ENCODE results near the gene FUT6. TPM values are rescaled to one million over a fixed set of nuclear protein-coding genes. Genes with fewer than 3 reads are reported as not detected.

FUT6 gene
- total RNA-seq, 2 experiments from 2014 or later = not detected

DNA sequence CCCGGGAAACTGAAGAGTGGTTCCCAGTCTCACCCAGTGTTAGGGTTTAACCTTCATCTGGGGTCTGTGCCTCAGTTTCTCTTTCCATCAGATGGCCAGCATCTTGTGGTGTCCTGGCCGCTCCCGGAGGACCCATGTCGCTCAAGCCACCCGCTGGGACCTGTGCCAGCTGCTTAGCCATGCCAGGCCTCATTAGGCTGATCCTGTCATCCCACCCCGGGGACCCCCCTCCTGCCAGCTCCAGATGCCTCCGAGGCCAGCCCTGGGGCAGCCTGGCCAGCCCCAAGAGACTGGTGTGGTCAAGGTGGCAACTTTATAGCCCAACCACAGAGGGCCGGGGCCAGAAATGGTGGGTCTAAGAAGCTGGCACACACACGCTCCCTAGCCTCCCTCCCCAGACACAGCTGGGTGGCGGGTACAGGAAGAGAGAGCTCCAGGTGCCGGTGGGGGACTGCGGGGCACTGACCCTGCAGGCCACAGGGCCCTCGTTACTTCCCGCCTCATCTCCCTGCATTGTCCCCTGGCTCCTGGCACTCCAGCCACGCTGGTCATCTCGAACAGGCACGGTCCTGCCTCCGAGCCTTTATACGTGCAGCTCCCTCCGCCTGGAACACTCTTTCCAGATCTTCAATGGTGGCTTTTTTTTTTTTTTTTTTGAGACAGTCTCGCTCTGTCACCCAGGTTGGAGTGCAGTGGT is 31.2 kb downstream of the FUT6 start:
- no peak for DNase-seq
- no peaks in the 10 kb centered on the region for H3K9me3 Mint-ChIP-seq
- no peaks in the 10 kb centered on the region for H3K36me3 Mint-ChIP-seq
- no peak overlapping the region for H3K27ac Mint-ChIP-seq
- no peak overlapping the region for H3K4me3 Mint-ChIP-seq
- H3K27me3 Mint-ChIP-seq = peaks cover 12% of the 10 kb centered on the region
- H3K4me1 Mint-ChIP-seq = peaks cover 9% of the 10 kb centered on the region

- Mint-ChIP-seq H3K9me3 (no peaks in the 10 kb centered on the region), H3K4me1 (peaks cover 18% of the 10 kb centered on the region), H3K27ac (no peak overlapping the region), H3K4me3 (no peak overlapping the region), H3K36me3 (no peaks in the 10 kb centered on the region), H3K27me3 (peaks cover 23% of the 10 kb centered on the region)
- DNase-seq = no peak
These were observed 32.6 kb downstream of the FUT6 start for GRCh38 chr19:5806905-5807304.

- Mint-ChIP-seq H3K4me3 (no peak overlapping the region), H3K27ac (no peak overlapping the region)
These were observed 33.4 kb downstream of the FUT6 start for GRCh38 chr19:5806133-5806489.

GRCh38 chr19:5805462-5806132 is 33.9 kb downstream of the FUT6 start:
- H3K9me3 Mint-ChIP-seq = no peaks in the 10 kb centered on the region
- H3K27ac Mint-ChIP-seq = no peak overlapping the region
- no peak overlapping the region for H3K4me3 Mint-ChIP-seq
- H3K4me1 Mint-ChIP-seq = peaks cover 19% of the 10 kb centered on the region
- peaks cover 33% of the 10 kb centered on the region for H3K27me3 Mint-ChIP-seq
- peak; percentile 70 for DNase-seq
- H3K36me3 Mint-ChIP-seq = no peaks in the 10 kb centered on the region

More at GRCh38 chr19:5806133-5806489, 33.4 kb downstream of the FUT6 start:
- Mint-ChIP-seq H3K9me3 (no peaks in the 10 kb centered on the region), H3K4me1 (peaks cover 19% of the 10 kb centered on the region), H3K36me3 (no peaks in the 10 kb centered on the region), H3K27me3 (peaks cover 27% of the 10 kb centered on the region)
- DNase-seq = no peak

DNA sequence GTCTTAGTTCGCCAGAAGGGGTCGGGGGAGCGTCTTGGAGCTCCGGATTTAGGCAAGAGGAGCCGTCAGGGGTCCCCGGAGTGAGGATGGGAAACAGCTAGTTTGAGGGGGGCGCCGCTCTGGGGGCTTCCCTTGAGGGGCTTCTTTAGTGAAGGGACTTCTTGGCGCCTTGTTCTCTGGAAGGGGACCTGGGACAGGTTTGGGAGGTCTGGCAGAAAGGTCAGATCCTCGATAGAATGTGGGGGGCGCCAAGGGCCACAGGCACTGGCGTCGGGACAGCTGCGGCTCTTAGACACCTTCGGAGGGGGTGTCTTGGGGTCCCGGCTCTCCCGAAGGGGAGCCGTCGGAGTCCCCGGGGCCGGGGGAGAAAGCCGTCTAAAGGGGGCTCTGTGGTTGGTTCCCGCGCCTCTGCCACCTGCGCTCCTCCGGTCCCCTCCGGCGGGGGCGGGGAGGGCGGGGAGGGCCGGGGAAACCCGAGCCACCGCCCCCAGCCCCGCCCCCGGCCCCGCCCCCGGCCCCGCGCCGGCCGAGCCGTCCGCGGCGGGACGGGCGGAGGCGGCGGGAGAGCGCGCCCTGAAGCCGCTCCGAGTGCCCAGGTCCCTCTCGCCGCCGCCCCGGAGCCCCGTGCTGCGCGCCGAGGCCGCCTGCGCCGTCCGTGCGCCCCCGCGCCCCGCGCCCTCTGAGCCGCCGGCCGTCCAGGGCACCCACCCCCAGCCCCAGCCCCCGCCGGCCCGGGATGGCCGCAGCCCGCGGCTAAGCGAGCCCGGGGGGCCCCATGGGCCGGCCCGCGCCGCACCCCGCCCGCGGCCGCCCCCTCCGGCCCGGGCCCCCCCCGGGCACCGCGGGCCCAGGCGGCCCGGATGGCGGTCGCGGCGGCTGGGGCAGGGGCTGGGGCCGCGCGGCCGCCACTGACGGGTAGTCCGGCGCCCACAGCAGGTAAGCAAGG is 34.7 kb downstream of the FUT6 start, which contains the start of gene NRTN:
Gene NRTN, plus strand, starts transcription at position 552 of the 946 bp plus-strand sequence. CDS start 19,099 bp downstream, outside the sequence.
- H3K27ac Mint-ChIP-seq = peak within 1 kb of the TSS; percentile 34
- peaks cover 19% of the 10 kb centered on the region for H3K4me1 Mint-ChIP-seq
- no peaks in the 10 kb centered on the region for H3K36me3 Mint-ChIP-seq
- H3K4me3 Mint-ChIP-seq = peak within 1 kb of the TSS; percentile 68
- DNase-seq = peak; percentile 57
- no peaks in the 10 kb centered on the region for H3K9me3 Mint-ChIP-seq
- H3K27me3 Mint-ChIP-seq = peaks cover 35% of the 10 kb centered on the region

GRCh38 chr19:5803752-5804515 is 35.6 kb downstream of the FUT6 start:
- Mint-ChIP-seq H3K4me3 (peak overlapping the region; percentile 68), H3K9me3 (no peaks in the 10 kb centered on the region), H3K36me3 (no peaks in the 10 kb centered on the region), H3K4me1 (peaks cover 19% of the 10 kb centered on the region), H3K27me3 (peaks cover 43% of the 10 kb centered on the region), H3K27ac (peak overlapping the region; percentile 54)
- DNase-seq = peak; percentile 99

- Mint-ChIP-seq H3K4me3 (peak overlapping the region; percentile 60), H3K27ac (peak overlapping the region; percentile 54), H3K36me3 (no peaks in the 10 kb centered on the region), H3K27me3 (peaks cover 48% of the 10 kb centered on the region), H3K9me3 (no peaks in the 10 kb centered on the region), H3K4me1 (peaks cover 19% of the 10 kb centered on the region)
- no peak for DNase-seq
These were observed 36.1 kb downstream of the FUT6 start for GRCh38 chr19:5803441-5803751.

GRCh38 chr19:5801796-5802619 is 37.5 kb downstream of the FUT6 start:
- H3K36me3 Mint-ChIP-seq = no peaks in the 10 kb centered on the region
- H3K27me3 Mint-ChIP-seq = peaks cover 56% of the 10 kb centered on the region
- no peaks in the 10 kb centered on the region for H3K9me3 Mint-ChIP-seq
- no peak overlapping the region for H3K27ac Mint-ChIP-seq
- H3K4me3 Mint-ChIP-seq = peak overlapping the region; percentile 52
- DNase-seq = peak; percentile 40
- H3K4me1 Mint-ChIP-seq = peaks cover 19% of the 10 kb centered on the region

- peaks cover 19% of the 10 kb centered on the region for H3K4me1 Mint-ChIP-seq
- H3K4me3 Mint-ChIP-seq = no peak overlapping the region
- no peak overlapping the region for H3K27ac Mint-ChIP-seq
- H3K9me3 Mint-ChIP-seq = no peaks in the 10 kb centered on the region
- H3K27me3 Mint-ChIP-seq = peaks cover 60% of the 10 kb centered on the region
- no peak for DNase-seq
- H3K36me3 Mint-ChIP-seq = no peaks in the 10 kb centered on the region
These were observed 38.9 kb downstream of the FUT6 start for GRCh38 chr19:5800361-5801270.

GRCh38 chr19:5799247-5800241 is 40.0 kb downstream of the FUT6 start:
- no peak for DNase-seq
- Mint-ChIP-seq H3K9me3 (no peaks in the 10 kb centered on the region), H3K4me1 (peaks cover 19% of the 10 kb centered on the region), H3K27ac (no peak overlapping the region), H3K4me3 (no peak overlapping the region), H3K36me3 (no peaks in the 10 kb centered on the region), H3K27me3 (peaks cover 56% of the 10 kb centered on the region)

DNA sequence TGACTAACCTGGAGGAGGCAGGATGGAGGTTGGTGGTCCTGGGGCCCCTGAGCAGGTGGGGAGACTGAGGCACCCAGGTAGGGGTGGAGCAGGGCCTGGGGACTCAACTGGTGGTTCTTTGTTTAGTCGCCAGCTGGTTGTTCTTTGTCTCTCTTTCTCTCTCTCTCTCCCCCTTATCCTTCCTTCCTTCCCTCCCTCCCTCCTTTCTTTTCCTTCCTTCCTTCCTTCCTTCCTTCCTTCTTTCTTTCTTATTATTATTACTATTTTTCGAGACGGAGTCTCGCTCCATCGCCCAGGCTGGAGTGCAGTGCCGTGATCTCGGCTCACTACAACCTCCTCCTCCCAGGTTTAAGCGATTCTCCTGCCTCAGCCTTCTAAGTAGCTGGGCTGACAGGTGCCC is 41.3 kb downstream of the FUT6 start:
- no peak overlapping the region for H3K4me3 Mint-ChIP-seq
- peaks cover 51% of the 10 kb centered on the region for H3K27me3 Mint-ChIP-seq
- no peaks in the 10 kb centered on the region for H3K36me3 Mint-ChIP-seq
- no peak for DNase-seq
- no peaks in the 10 kb centered on the region for H3K9me3 Mint-ChIP-seq
- peaks cover 10% of the 10 kb centered on the region for H3K4me1 Mint-ChIP-seq
- no peak overlapping the region for H3K27ac Mint-ChIP-seq

DNA sequence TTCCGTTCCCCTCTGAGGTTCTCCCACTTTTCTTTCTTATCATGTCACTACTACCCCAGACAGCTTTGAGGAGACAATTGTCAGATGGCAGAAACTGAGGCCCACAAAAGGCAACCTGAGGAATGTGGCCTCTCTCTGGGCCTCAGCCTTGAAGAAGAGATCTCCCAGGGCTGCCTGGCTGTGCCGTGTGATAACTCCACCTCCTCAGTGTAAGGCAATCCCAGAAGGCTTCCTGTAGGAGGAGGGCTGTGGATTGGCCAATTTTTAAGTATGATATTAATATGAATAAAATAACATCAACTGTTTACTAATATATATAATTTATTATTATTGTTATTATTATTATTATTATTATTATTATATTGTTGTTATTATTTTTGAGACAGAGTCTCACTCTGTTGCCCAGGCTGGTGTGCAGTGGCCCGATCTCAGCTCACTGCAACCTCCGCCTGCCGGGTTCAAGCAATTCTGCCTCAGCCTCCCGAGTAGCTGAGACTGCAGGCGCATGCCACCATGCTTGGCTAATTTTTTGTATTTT is 44.1 kb downstream of the FUT6 start:
- no peak for DNase-seq
- Mint-ChIP-seq H3K27me3 (peaks cover 32% of the 10 kb centered on the region), H3K36me3 (peaks cover 5% of the 10 kb centered on the region), H3K4me3 (no peak overlapping the region), H3K4me1 (no peaks in the 10 kb centered on the region), H3K27ac (no peak overlapping the region), H3K9me3 (no peaks in the 10 kb centered on the region)
